ENCODE results near the gene TMEM252.

TMEM252 gene

DNA sequence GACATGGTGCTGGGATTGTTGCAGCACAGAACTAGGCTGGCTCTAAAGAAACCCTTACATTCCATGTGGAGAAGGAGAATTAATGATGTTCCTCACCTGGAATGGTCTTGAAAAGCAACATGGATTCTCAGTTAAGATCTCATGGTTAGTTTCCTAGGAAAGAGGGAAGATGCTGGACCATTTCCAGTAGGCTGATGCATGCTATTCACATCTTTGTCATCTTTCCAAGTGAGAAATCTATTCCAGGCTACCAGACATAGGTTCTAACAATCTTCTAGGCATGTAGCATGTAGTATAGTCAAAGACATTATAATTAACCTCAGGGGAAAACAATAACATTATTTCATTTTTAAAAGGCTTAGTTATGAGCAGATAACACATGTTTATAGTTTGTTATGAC lies 44.3 kb downstream of the TMEM252 start:
- no peak for DNase-seq

DNA sequence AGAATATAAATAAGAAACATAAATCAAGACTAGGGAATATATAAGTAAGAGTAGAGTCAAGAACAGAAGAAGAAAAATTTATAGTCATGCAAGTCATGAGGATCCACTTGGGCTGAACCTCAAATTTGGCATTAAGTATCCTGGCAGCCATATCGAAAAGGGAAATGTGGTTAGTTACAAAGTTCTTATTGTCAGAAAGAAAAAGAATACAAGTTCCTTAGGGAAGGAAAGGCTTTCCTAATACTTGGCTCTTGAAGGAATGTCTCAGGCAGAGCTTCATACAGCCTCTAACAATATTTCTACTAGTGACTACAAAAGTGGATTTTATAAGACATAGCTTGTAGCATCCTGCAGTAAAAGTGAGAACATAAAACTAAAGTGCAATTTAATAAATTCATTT lies 45.4 kb downstream of the TMEM252 start:
- no peak for DNase-seq

GRCh38 chr9:68493958-68494577 lies 46.6 kb downstream of the TMEM252 start:
- no peak for DNase-seq

GRCh38 chr9:68493541-68493940 lies 47.1 kb downstream of the TMEM252 start:
- DNase-seq, result no peak

- DNase-seq, result no peak
Observed at GRCh38 chr9:68492806-68493205, 47.9 kb downstream of the TMEM252 start.

DNA sequence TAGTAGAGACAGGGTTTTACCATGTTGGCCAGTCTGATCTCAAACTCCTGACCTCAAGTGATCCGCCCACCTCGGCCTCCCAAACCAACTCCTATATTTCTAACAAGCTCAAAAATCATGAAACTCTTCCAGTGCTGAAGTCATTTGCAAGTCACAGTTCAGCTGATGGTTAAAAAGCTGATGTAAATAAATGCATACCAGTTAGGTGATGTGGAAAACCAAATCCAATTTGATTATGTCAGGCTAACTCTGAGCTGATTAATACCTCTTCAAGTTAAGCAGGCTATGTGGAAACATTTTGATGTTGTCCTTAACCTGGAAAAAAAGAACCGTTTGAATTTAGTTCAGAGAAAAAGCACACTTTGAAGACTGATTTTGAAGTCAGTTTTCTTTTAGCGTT lies 51.0 kb downstream of the TMEM252 start:
- DNase-seq, result no peak

DNA sequence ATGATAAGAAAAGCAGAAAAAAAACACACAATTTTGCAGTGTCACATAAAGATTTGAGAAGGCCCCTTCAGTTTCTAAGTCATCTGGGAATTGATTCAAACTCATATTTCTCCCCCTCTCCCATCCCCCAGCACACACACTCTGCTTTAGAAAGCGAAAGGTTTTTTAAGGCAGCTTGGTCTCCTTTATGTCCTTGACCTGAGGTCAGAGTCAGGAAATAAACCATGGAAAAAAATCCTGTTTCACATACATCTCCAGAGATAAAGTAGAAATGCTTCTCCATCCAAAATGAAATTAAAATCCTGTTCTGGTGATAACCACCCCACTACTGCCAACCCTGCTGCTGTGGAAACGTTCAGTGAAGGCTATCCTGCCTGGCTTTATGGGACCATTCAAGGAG lies 52.6 kb downstream of the TMEM252 start:
- no peak for DNase-seq
